Gastroesophageal sphincter (tissue), 4 donors: ENCODE results near the gene ANK3. TPM values are rescaled to one million over a fixed set of nuclear protein-coding genes. Genes with fewer than 3 reads are reported as not detected.

ENCODE experiments used
- ATAC-seq: fragments of 150-250 bp; one replicate; pipeline ENCODE4 v1.9.1; 2016; ENCODE audit warnings: mild to moderate bottlenecking, moderate library complexity
- H3K27ac ChIP-seq, 4 donors: fragments of 200-600 bp; sonication (generic) in 3 of 4; 1 replicate in 3 of 4; 2 replicates in 1 of 4; pipeline ENCODE4 v1.5.1; 2016 to 2019
- H3K27me3 ChIP-seq: fragments of 200-600 bp; sonication (generic); one replicate; pipeline ENCODE4 v1.5.1; 2019
- H3K36me3 ChIP-seq, 2 donors: fragments of 200-600 bp; sonication (generic); one replicate each; pipeline ENCODE4 v1.5.1; 2019; ENCODE audit warnings: control low read depth in 1 of 2
- H3K4me1 ChIP-seq, 3 donors: fragments of 200-600 bp; sonication (generic); 1 replicate in 2 of 3; 2 replicates in 1 of 3; pipeline ENCODE4 v1.5.1; 2016 to 2019; ENCODE audit warnings: control low read depth in 2 of 3
- H3K4me3 ChIP-seq, 2 donors: fragments of 200-600 bp; sonication (generic); one replicate each; pipeline ENCODE4 v1.5.1; 2019; ENCODE audit warnings: mild to moderate bottlenecking in 1 of 2, moderate library complexity in 1 of 2
- H3K9me3 ChIP-seq, 3 donors: fragments of 200-600 bp; sonication (generic); one replicate each; pipeline ENCODE4 v1.5.1; 2017 to 2019; ENCODE audit warnings: control low read depth in 2 of 3
- CTCF ChIP-seq, 4 experiments: fragments of 200-600 bp in 2 of 4; fragments of 450-650 bp in 2 of 4; sonication (generic) in 1 of 4; IDR thresholded peaks; one replicate each; pipeline ENCODE4 v1.5.1; 2017 to 2019; ENCODE audit warnings: antibody characterized with exemption in 4 of 4, mild to moderate bottlenecking in 2 of 4, moderate library complexity in 2 of 4
- EP300 ChIP-seq: sonication (generic); formaldehyde crosslinking; IDR thresholded peaks from one replicate; pipeline ENCODE4 v1.6.1; 2017; ENCODE audit warnings: antibody characterized with exemption, mild to moderate bottlenecking
- POLR2A ChIP-seq, 2 donors: fragments of 450-650 bp; IDR thresholded peaks; one replicate each; pipeline ENCODE4 v1.6.1; 2017; ENCODE audit warnings: antibody characterized with exemption in 2 of 2, mild to moderate bottlenecking in 2 of 2, moderate library complexity in 1 of 2
- POLR2AphosphoS5 ChIP-seq: sonication (generic); formaldehyde crosslinking; IDR thresholded peaks from one replicate; pipeline ENCODE4 v1.6.1; 2017; ENCODE audit warnings: antibody characterized with exemption
- WGBS, 2 donors: methylation state at CpG; one replicate each; pipeline ENCODE4 v1.1.5; 2018; ENCODE audit warnings: low coverage in 1 of 2; 5-methylcytosine and 5-hydroxymethylcytosine counted together
- total RNA-seq, 4 donors: library from RNA; depleted of rRNA; stranded (reverse); fragments of >200 nt; gene quantifications; one replicate each; pipeline ENCODE4 v1.1.0, GENCODE V29; 2016

The ANK3 gene
- total RNA-seq, 4 donors from 2014 or later: 21.1 to 61.5 (median 38.9) TPM

GRCh38 chr10:60315311-60315710 lies 74.4 kb downstream of the ANK3 start:
- Histone ChIP-seq H3K4me1 (no peaks in the 10 kb centered on the region), H3K9me3 (no peaks in the 10 kb centered on the region), H3K27ac (no peak overlapping the region), H3K27me3 (no peaks in the 10 kb centered on the region), H3K36me3 (no peaks in the 10 kb centered on the region), H3K4me3 (no peak overlapping the region)
- TF ChIP-seq EP300 (no peak), POLR2A (IDR thresholded peaks at IDR 0.05) (no peak), POLR2AphosphoS5 (no peak), CTCF (IDR thresholded peaks at IDR 0.05) (no peak)
- no peak for ATAC-seq
- WGBS, 2 donors: 51 to 63% methylated on average over 2 of the region's 2 CpGs

GRCh38 chr10:60314069-60314940 lies 75.4 kb downstream of the ANK3 start:
- Histone ChIP-seq H3K9me3 (no peaks in the 10 kb centered on the region), H3K27ac (no peak overlapping the region), H3K4me1 (no peaks in the 10 kb centered on the region), H3K36me3 (no peaks in the 10 kb centered on the region), H3K27me3 (no peaks in the 10 kb centered on the region), H3K4me3 (no peak overlapping the region)
- ATAC-seq: no peak
- TF ChIP-seq EP300 (no peak), CTCF (IDR thresholded peaks at IDR 0.05) (no peak), POLR2AphosphoS5 (no peak), POLR2A (IDR thresholded peaks at IDR 0.05) (no peak)
- 64 to 75% methylated on average over 5 of the region's 5 CpGs for WGBS, 2 donors

- WGBS, 2 donors: 80 to 88% methylated on average over 1 of the region's 1 CpG
- H3K9me3 ChIP-seq: no peaks in the 10 kb centered on the region
- H3K27me3 ChIP-seq: no peaks in the 10 kb centered on the region
- H3K27ac ChIP-seq: no peak overlapping the region
- no peaks in the 10 kb centered on the region for H3K36me3 ChIP-seq
- H3K4me1 ChIP-seq: no peaks in the 10 kb centered on the region
- TF ChIP-seq POLR2A (IDR thresholded peaks at IDR 0.05): no peak
- TF ChIP-seq POLR2AphosphoS5: no peak
- no peak for TF ChIP-seq CTCF (IDR thresholded peaks at IDR 0.05)
- no peak for ATAC-seq
- H3K4me3 ChIP-seq: no peak overlapping the region
Measured at GRCh38 chr10:60313589-60313952, 76.1 kb downstream of the ANK3 start.

GRCh38 chr10:60312818-60313588 lies 76.7 kb downstream of the ANK3 start:
- WGBS, 2 donors: 50 to 76% methylated on average over 3 to 5 of the region's 6 CpGs
- H3K27ac ChIP-seq: no peak overlapping the region
- H3K27me3 ChIP-seq: no peaks in the 10 kb centered on the region
- no peaks in the 10 kb centered on the region for H3K9me3 ChIP-seq
- ATAC-seq: no peak
- no peak overlapping the region for H3K4me3 ChIP-seq
- H3K36me3 ChIP-seq: no peaks in the 10 kb centered on the region
- H3K4me1 ChIP-seq: no peaks in the 10 kb centered on the region
- TF ChIP-seq CTCF (IDR thresholded peaks at IDR 0.05): no peak
- no peak for TF ChIP-seq POLR2AphosphoS5

- no peak for ATAC-seq
- H3K4me1 ChIP-seq: no peaks in the 10 kb centered on the region
- TF ChIP-seq POLR2A (IDR thresholded peaks at IDR 0.05) (no peak), CTCF (IDR thresholded peaks at IDR 0.05) (no peak), POLR2AphosphoS5 (no peak), EP300 (no peak)
- WGBS, 2 donors: 100% methylated on average over 1 of the region's 1 CpG
- no peaks in the 10 kb centered on the region for H3K36me3 ChIP-seq
- H3K4me3 ChIP-seq: no peak overlapping the region
- H3K27me3 ChIP-seq: no peaks in the 10 kb centered on the region
- H3K9me3 ChIP-seq: no peaks in the 10 kb centered on the region
- H3K27ac ChIP-seq: no peak overlapping the region
Measured at GRCh38 chr10:60311821-60312220, 77.9 kb downstream of the ANK3 start.
